Neuronal stem cell (in vitro differentiated cells): ENCODE measurements around the gene RBM43.

Experiments used
- DNase-seq: peaks from one replicate; pipeline ENCODE4 v3.0.0-alpha.2; 2013; ENCODE audit warnings: low spot score
- H2AFZ ChIP-seq: one replicate; pipeline ENCODE4 v1.6.1; 2013; ENCODE audit warnings: mild to moderate bottlenecking, low read length, inconsistent platforms
- H2AK5ac ChIP-seq: 2 replicates; pipeline ENCODE4 v1.6.1; 2013; ENCODE audit warnings: low read depth, mild to moderate bottlenecking, inconsistent platforms, low read length, moderate library complexity, mixed read lengths
- H2BK120ac ChIP-seq: 2 replicates; pipeline ENCODE4 v1.6.1; 2013; ENCODE audit warnings: low read depth, mild to moderate bottlenecking, inconsistent platforms, low read length, moderate library complexity, mixed read lengths
- H2BK12ac ChIP-seq: one replicate; pipeline ENCODE4 v1.6.1; 2013; ENCODE audit warnings: low read length, inconsistent platforms
- H2BK15ac ChIP-seq: 2 replicates; pipeline ENCODE4 v1.6.1; 2013; ENCODE audit warnings: mild to moderate bottlenecking, low read length, inconsistent platforms, mixed read lengths
- H2BK5ac ChIP-seq: one replicate; pipeline ENCODE4 v1.6.1; 2013; ENCODE audit warnings: inconsistent platforms, mild to moderate bottlenecking, low read length, moderate library complexity
- H3K14ac ChIP-seq: one replicate; pipeline ENCODE4 v1.6.1; 2013; ENCODE audit warnings: low read length, inconsistent platforms
- H3K18ac ChIP-seq: 2 replicates; pipeline ENCODE4 v1.6.1; 2013; ENCODE audit warnings: low read length, inconsistent platforms
- H3K23ac ChIP-seq: 2 replicates; pipeline ENCODE4 v1.6.1; 2013; ENCODE audit warnings: low read depth, mild to moderate bottlenecking, mixed read lengths, low read length, inconsistent platforms; ENCODE audit not compliant: poor library complexity
- H3K27ac ChIP-seq: replicated peaks from 3 replicates; pipeline ENCODE4 v1.5.1; 2013; ENCODE audit warnings: low read length, inconsistent platforms
- H3K27me3 ChIP-seq, 3 experiments: 2 replicates each; pipeline ENCODE4 v1.6.1; 2013; ENCODE audit warnings: low read length in 3 of 3, mild to moderate bottlenecking in 2 of 3, inconsistent platforms in 1 of 3, low read depth in 1 of 3, mixed read lengths in 1 of 3, moderate library complexity in 1 of 3; ENCODE audit not compliant: control insufficient read depth in 3 of 3, insufficient read depth in 3 of 3
- H3K36me3 ChIP-seq, 2 donors: replicated peaks in 1 of 2; 2 replicates each; pipeline ENCODE4 v1.6.1; 2013; ENCODE audit warnings: low read length in 2 of 2; ENCODE audit not compliant: control insufficient read depth in 2 of 2, insufficient read depth in 2 of 2
- H3K4ac ChIP-seq: 2 replicates; pipeline ENCODE4 v1.6.1; 2013; ENCODE audit warnings: inconsistent platforms, mild to moderate bottlenecking, low read length, moderate library complexity
- H3K4me1 ChIP-seq, 2 donors: 1 replicate in 1 of 2; 2 replicates in 1 of 2; pipeline ENCODE4 v1.6.1; 2013; ENCODE audit warnings: low read length in 2 of 2, low read depth in 1 of 2; ENCODE audit not compliant: control insufficient read depth in 2 of 2, insufficient read depth in 1 of 2
- H3K4me2 ChIP-seq: one replicate; pipeline ENCODE4 v1.6.1; 2013; ENCODE audit warnings: mild to moderate bottlenecking, low read length, inconsistent platforms; ENCODE audit not compliant: insufficient read depth, poor library complexity, severe bottlenecking
- H3K4me3 ChIP-seq, 2 donors: 2 replicates each; pipeline ENCODE4 v1.5.1; 2013; ENCODE audit warnings: low read length in 2 of 2, mild to moderate bottlenecking in 2 of 2, inconsistent platforms in 1 of 2, moderate library complexity in 1 of 2
- H3K79me1 ChIP-seq: one replicate; pipeline ENCODE4 v1.6.1; 2013; ENCODE audit warnings: low read depth, mild to moderate bottlenecking, inconsistent platforms, low read length, moderate library complexity
- H3K9ac ChIP-seq: one replicate; pipeline ENCODE4 v1.6.1; 2013; ENCODE audit warnings: mild to moderate bottlenecking, low read depth, low read length, inconsistent platforms; ENCODE audit not compliant: poor library complexity
- H3K9me3 ChIP-seq, 2 donors: replicated peaks in 1 of 2; 2 replicates each; pipeline versions ENCODE3 to v1.6.1; 2013; ENCODE audit warnings: low read length in 2 of 2, mild to moderate bottlenecking in 2 of 2, inconsistent platforms in 1 of 2, low read depth in 1 of 2, mixed read lengths in 1 of 2, moderate library complexity in 1 of 2; ENCODE audit not compliant: control insufficient read depth in 2 of 2, insufficient read depth in 1 of 2
- H4K8ac ChIP-seq: one replicate; pipeline ENCODE4 v1.6.1; 2013; ENCODE audit warnings: low read depth, mild to moderate bottlenecking, inconsistent platforms, low read length, moderate library complexity
- H4K91ac ChIP-seq: one replicate; pipeline ENCODE4 v1.6.1; 2013; ENCODE audit warnings: low read length, low read depth, mild to moderate bottlenecking, inconsistent platforms; ENCODE audit not compliant: poor library complexity
- WGBS, 2 donors: extraction: QIAGEN DNeasy Blood & Tissue Kit; methylation state at CpG; one replicate each; pipeline ENCODE4 v1.1.7; 2013; ENCODE audit warnings: missing lambda C conversion rate in 2 of 2, mixed read lengths in 1 of 2; ENCODE audit not compliant: insufficient read length in 2 of 2, insufficient replicate concordance in 1 of 2; ENCODE audit errors: extremely low coverage in 2 of 2; 5-methylcytosine and 5-hydroxymethylcytosine counted together

RBM43 gene

DNA sequence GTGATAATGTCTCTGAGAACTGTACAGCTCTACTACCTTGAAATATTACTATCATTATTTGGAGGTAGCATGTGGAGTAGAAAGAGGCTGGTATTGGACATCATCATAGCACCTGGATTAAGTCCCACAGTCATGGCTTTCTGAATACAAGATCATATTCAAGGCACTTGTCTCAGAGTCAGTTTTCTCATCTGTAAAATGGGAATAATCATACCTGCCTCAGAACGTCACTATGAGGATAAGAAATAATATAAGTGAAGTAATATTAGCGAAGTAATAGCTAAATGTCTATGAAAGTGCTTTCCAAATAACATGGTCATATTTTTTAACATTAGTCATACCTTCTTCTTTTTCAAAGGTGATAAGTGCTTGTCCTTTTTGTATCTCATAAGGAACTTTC is 16.8 kb upstream of the RBM43 start:
- no peak overlapping the region for H2BK120ac ChIP-seq
- H3K4me3 ChIP-seq, result no peak overlapping the region
- no peaks in the 10 kb centered on the region for H3K36me3 ChIP-seq
- H3K79me1 ChIP-seq, result no peaks in the 10 kb centered on the region
- no peaks in the 10 kb centered on the region for H3K4me1 ChIP-seq
- no peak overlapping the region for H2BK15ac ChIP-seq
- H4K91ac ChIP-seq, result no peak overlapping the region
- no peak overlapping the region for H3K14ac ChIP-seq
- H2AFZ ChIP-seq, result no peak overlapping the region
- H3K9ac ChIP-seq, result no peak overlapping the region
- H3K4ac ChIP-seq, result no peak overlapping the region
- no peaks in the 10 kb centered on the region for H3K27me3 ChIP-seq
- WGBS, 2 donors, result no CpG with 5 or more reads among the region's 2 CpGs
- H4K8ac ChIP-seq, result no peak overlapping the region
- H2BK5ac ChIP-seq, result no peak overlapping the region
- no peak overlapping the region for H2AK5ac ChIP-seq
- no peak overlapping the region for H3K23ac ChIP-seq
- no peak overlapping the region for H3K27ac ChIP-seq
- no peaks in the 10 kb centered on the region for H3K9me3 ChIP-seq
- H2BK12ac ChIP-seq, result no peak overlapping the region
- DNase-seq, result no peak
- no peak overlapping the region for H3K18ac ChIP-seq
- no peak overlapping the region for H3K4me2 ChIP-seq

DNA sequence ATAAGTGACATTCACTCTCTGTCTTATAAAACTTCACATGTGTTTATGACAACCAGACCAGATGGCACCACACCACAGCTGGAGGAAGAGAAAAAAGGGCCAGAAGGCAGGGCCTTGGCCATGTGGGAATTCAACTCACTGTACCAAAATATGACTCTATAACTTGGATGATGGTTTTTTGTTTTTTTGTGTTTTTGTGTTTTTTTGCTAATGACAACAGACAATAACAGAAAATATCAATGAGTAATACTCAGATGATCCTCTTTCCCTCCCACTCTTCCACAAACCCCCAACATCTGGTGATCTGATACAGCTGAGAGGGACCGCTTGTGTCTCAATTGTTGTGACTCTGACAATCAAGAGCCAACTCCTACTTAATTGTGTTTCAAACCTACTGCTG is 15.4 kb upstream of the RBM43 start:
- H3K27me3 ChIP-seq, result no peaks in the 10 kb centered on the region
- H2BK120ac ChIP-seq, result no peak overlapping the region
- H3K4me2 ChIP-seq, result no peak overlapping the region
- H3K23ac ChIP-seq, result no peak overlapping the region
- H2BK15ac ChIP-seq, result no peak overlapping the region
- H2BK12ac ChIP-seq, result no peak overlapping the region
- no peaks in the 10 kb centered on the region for H3K4me1 ChIP-seq
- H3K4me3 ChIP-seq, result no peak overlapping the region
- no peaks in the 10 kb centered on the region for H3K36me3 ChIP-seq
- H3K4ac ChIP-seq, result no peak overlapping the region
- H3K14ac ChIP-seq, result no peak overlapping the region
- no peaks in the 10 kb centered on the region for H3K79me1 ChIP-seq
- no peak overlapping the region for H2AK5ac ChIP-seq
- no peak overlapping the region for H4K8ac ChIP-seq
- H4K91ac ChIP-seq, result no peak overlapping the region
- H2BK5ac ChIP-seq, result no peak overlapping the region
- no peak overlapping the region for H3K18ac ChIP-seq
- H3K9ac ChIP-seq, result no peak overlapping the region
- no peak for DNase-seq
- WGBS, 2 donors, result no CpG with 5 or more reads among the region's 1 CpG
- no peaks in the 10 kb centered on the region for H3K9me3 ChIP-seq
- no peak overlapping the region for H3K27ac ChIP-seq
- no peak overlapping the region for H2AFZ ChIP-seq

DNA sequence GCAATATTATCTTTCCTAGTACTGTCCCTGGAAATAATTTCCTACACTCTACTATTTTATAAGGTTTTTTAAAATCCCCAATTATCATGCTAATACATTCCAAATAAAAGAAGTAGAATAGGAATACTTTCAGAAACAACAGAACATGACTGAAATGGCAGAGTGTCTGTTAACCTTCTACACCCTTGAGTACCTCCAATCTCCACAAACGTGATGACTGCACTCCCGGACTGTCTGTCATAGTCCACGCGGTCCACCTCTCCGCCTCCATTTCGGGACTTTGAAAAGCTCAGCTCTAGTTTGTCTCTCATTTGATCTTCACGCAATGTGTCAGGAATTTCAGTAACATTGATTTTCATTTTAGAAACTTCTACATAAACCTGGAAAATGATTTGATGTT is 13.6 kb upstream of the RBM43 start:
- Histone ChIP-seq H2BK120ac (no peak overlapping the region), H2AK5ac (no peak overlapping the region), H2AFZ (no peak overlapping the region), H4K91ac (no peak overlapping the region), H3K27me3 (no peaks in the 10 kb centered on the region), H3K14ac (no peak overlapping the region), H3K18ac (no peak overlapping the region), H3K4me2 (no peak overlapping the region), H3K4me1 (no peaks in the 10 kb centered on the region), H2BK15ac (no peak overlapping the region), H3K4me3 (no peak overlapping the region), H3K9ac (no peak overlapping the region), H3K9me3 (no peaks in the 10 kb centered on the region), H2BK12ac (no peak overlapping the region), H3K79me1 (no peaks in the 10 kb centered on the region), H2BK5ac (no peak overlapping the region), H3K27ac (no peak overlapping the region), H4K8ac (no peak overlapping the region), H3K4ac (no peak overlapping the region), H3K36me3 (no peaks in the 10 kb centered on the region), H3K23ac (no peak overlapping the region)
- no peak for DNase-seq
- no CpG with 5 or more reads among the region's 7 CpGs for WGBS, 2 donors

DNA sequence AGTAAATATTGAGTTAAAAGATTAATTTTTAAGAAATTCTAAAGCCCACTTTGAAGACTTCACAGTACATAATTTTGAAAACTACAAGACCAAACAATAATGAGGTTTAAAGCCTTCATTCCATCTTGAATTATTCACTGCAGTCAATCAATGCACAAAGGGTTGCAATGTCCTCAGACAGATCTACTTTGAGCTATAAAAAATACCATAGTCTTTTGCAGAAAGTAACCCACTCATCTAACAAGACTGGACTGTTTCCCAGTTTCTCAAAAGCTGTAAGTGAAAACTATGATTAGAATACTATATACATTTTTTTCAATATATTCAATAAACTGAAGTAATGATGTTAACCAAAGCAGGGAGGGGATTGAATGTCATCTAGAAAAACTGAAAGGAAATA is 10.2 kb upstream of the RBM43 start:
- DNase-seq, result no peak
- Histone ChIP-seq H2BK12ac (no peak overlapping the region), H4K91ac (no peak overlapping the region)

More for the DNA sequence above, 10.2 kb upstream of the RBM43 start:
- no peak overlapping the region for H2BK15ac ChIP-seq
- H3K27me3 ChIP-seq, result no peaks in the 10 kb centered on the region
- no peak overlapping the region for H3K14ac ChIP-seq
- no peak overlapping the region for H4K8ac ChIP-seq
- no peak overlapping the region for H2AK5ac ChIP-seq
- no peaks in the 10 kb centered on the region for H3K79me1 ChIP-seq
- H3K36me3 ChIP-seq, result no peaks in the 10 kb centered on the region
- H3K4me1 ChIP-seq, result no peaks in the 10 kb centered on the region
- no peak overlapping the region for H2AFZ ChIP-seq
- H3K9ac ChIP-seq, result no peak overlapping the region
- no peak overlapping the region for H3K4me3 ChIP-seq
- H3K4ac ChIP-seq, result no peak overlapping the region
- no peak overlapping the region for H3K4me2 ChIP-seq
- H3K9me3 ChIP-seq, result peaks cover 2 to 5% of the 10 kb centered on the region in 2 donors
- H3K18ac ChIP-seq, result no peak overlapping the region
- H2BK5ac ChIP-seq, result no peak overlapping the region
- no peak overlapping the region for H2BK120ac ChIP-seq
- no peak overlapping the region for H3K23ac ChIP-seq
- no peak overlapping the region for H3K27ac ChIP-seq
